SK-N-MC (cell line): ENCODE data around the gene ATP1B4.

ENCODE experiments used
- EZH2 ChIP-seq: fragments of 200-600 bp; sonication (generic); IDR thresholded peaks from one replicate; pipeline ENCODE4 v1.6.1; 2017; ENCODE audit warnings: antibody characterized with exemption
- FOXP2 ChIP-seq: optimal IDR thresholded peaks from 2 replicates; pipeline ENCODE3; 2011; ENCODE audit warnings: mild to moderate bottlenecking, moderate library complexity; ENCODE audit not compliant: insufficient read depth; ENCODE audit errors: extremely low read length, control extremely low read depth

DNA sequence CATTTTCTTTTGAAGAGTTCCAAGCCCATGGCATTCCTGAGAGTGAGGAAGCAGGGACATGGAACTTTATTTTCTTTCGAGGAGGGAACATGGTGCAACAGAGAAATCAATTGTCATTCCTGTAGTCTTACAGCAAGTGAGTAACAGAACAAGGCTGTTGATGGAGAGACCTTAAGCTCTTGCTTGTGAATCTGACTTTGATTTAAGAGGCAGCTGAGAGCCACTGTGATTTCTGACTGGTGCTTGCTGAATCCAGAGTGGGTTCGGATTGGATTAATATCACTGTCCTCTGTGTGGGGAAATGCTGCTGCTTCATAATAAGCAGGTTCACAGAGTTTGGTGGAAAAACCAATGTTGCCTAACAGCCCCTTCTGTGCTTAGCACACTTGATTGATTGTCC, 4.7 kb upstream of the ATP1B4 start:
- TF ChIP-seq EZH2: no peak
- TF ChIP-seq FOXP2: no peak
